Medulla oblongata (tissue), 1 donor: Measurements from ENCODE around the gene RPL18A.

Experiments used
- DNase-seq: peaks from one replicate; pipeline ENCODE4 v3.0.0-alpha.2; 2015; ENCODE audit errors: extremely low spot score

Gene RPL18A

GRCh38 chr19:17859533-17860330 is at the start of gene RPL18A:
RPL18A (plus strand) TSS chr19:17859910; CDS start chr19:17859957, 47 bp downstream.
- DNase-seq: peak; percentile 100

- no peak for DNase-seq
These were observed 48.6 kb upstream of the RPL18A start for GRCh38 chr19:17811103-17811502.

- no peak for DNase-seq
These were observed 48.0 kb upstream of the RPL18A start for GRCh38 chr19:17811681-17812080.

- no peak for DNase-seq
These were observed 47.6 kb upstream of the RPL18A start for GRCh38 chr19:17812099-17812498.

GRCh38 chr19:17817668-17818363 is 41.9 kb upstream of the RPL18A start:
- DNase-seq: no peak

- DNase-seq: no peak
These were observed 38.5 kb upstream of the RPL18A start, which contains the start of gene INSL3 for GRCh38 chr19:17821190-17821589. INSL3 (minus strand) TSS chr19:17821519; CDS start chr19:17821506, 13 bp downstream.

GRCh38 chr19:17824339-17824738 is 35.4 kb upstream of the RPL18A start:
- DNase-seq: no peak

- DNase-seq: no peak
These were observed 33.1 kb upstream of the RPL18A start for GRCh38 chr19:17826508-17827056.

- DNase-seq: no peak
These were observed 29.7 kb upstream of the RPL18A start for GRCh38 chr19:17829855-17830566.

GRCh38 chr19:17830567-17831418 is 28.9 kb upstream of the RPL18A start:
- peak; percentile 10 for DNase-seq

- no peak for DNase-seq
These were observed 28.3 kb upstream of the RPL18A start for GRCh38 chr19:17831419-17831888.

- no peak for DNase-seq
These were observed 27.1 kb upstream of the RPL18A start for GRCh38 chr19:17832443-17833208.

- no peak for DNase-seq
These were observed 25.1 kb upstream of the RPL18A start for GRCh38 chr19:17834350-17835181.

- DNase-seq: no peak
These were observed 24.3 kb upstream of the RPL18A start for GRCh38 chr19:17835182-17836006.

GRCh38 chr19:17836530-17836929 is 23.2 kb upstream of the RPL18A start:
- DNase-seq: no peak

- DNase-seq: no peak
These were observed 21.7 kb upstream of the RPL18A start for GRCh38 chr19:17837972-17838371.

- DNase-seq: no peak
These were observed 19.7 kb upstream of the RPL18A start for GRCh38 chr19:17840019-17840418.

GRCh38 chr19:17841371-17841809 is 18.3 kb upstream of the RPL18A start:
- no peak for DNase-seq
